GM12878 (cell line): Measurements from ENCODE around the gene ARMH1. TPM values are rescaled to one million over a fixed set of nuclear protein-coding genes. Genes with fewer than 3 reads are reported as not detected.

ENCODE experiments used
- ATAC-seq: fragments of 200-7000 bp; cut with Tn5 transposase; 3 replicates; pipeline ENCODE4 v1.9.1; 2020; ENCODE audit warnings: mild to moderate bottlenecking, moderate library complexity
- BruUV-seq: library from RNA; stranded (reverse); fragments of 400-500 nt; replicated peaks from 2 replicates; lab custom pipeline; 2021; lab: Mats Ljungman, UMichigan
- CTCF ChIA-PET: fragments of 300-600 bp; sonication (Branson Sonifier 250); formaldehyde crosslinking; extraction: SDS; loops from one replicate; lab custom pipeline; 2021; ENCODE audit warnings: inconsistent platforms; lab: Yijun Ruan, JAX
- POLR2A ChIA-PET: fragments of 350-600 bp; formaldehyde crosslinking; extraction: SDS; loops from one replicate; lab custom pipeline; 2021; ENCODE audit warnings: inconsistent platforms; lab: Charles Lee
- RAD21 ChIA-PET: fragments of 300-600 bp; sonication (Branson Sonifier 250); formaldehyde crosslinking; loops from one replicate; lab custom pipeline; 2023; ENCODE audit warnings: antibody characterized with exemption; ENCODE audit not compliant: unreplicated experiment; lab: Charles Lee
- SMC1A ChIA-PET: fragments of 300-600 bp; sonication (Branson Sonifier 250); formaldehyde crosslinking; loops from one replicate; lab custom pipeline; 2023; ENCODE audit not compliant: unreplicated experiment, uncharacterized antibody; lab: Charles Lee
- DNase-seq: peaks from one replicate; pipeline ENCODE4 v3.0.0-alpha.2; 2011; ENCODE audit warnings: low read depth, low spot score
- FAIRE-seq: peaks from 3 replicates; lab custom pipeline; 2011; peaks lifted over from hg19 to GRCh38; lab: Jason Lieb, UNC
- H2AFZ ChIP-seq: 2 replicates; pipeline ENCODE4 v1.6.0; 2011; ENCODE audit warnings: low read depth, low read length, control low read depth; ENCODE audit not compliant: control insufficient read depth
- H3K27ac ChIP-seq: 2 replicates; pipeline ENCODE4 v1.5.1; 2011; ENCODE audit warnings: control low read depth; ENCODE audit not compliant: control insufficient read depth, insufficient read depth
- H3K27me3 ChIP-seq, 2 experiments: replicated peaks in 1 of 2; 2 replicates each; pipeline versions ENCODE4 v1.6.0 to v1.6.1; 2011; ENCODE audit warnings: low read length in 1 of 2; ENCODE audit not compliant: control insufficient read depth in 2 of 2, insufficient read depth in 2 of 2
- H3K36me3 ChIP-seq, 2 experiments: 2 replicates each; pipeline ENCODE4 v1.5.1; 2011; ENCODE audit warnings: low read length in 1 of 2; ENCODE audit not compliant: control insufficient read depth in 2 of 2, insufficient read depth in 2 of 2
- H3K4me1 ChIP-seq: 2 replicates; pipeline ENCODE4 v1.6.1; 2011; ENCODE audit warnings: mild to moderate bottlenecking, low read length, moderate library complexity, mixed read lengths; ENCODE audit not compliant: control insufficient read depth, insufficient read depth
- H3K4me2 ChIP-seq: 2 replicates; pipeline ENCODE4 v1.6.0; 2011; ENCODE audit warnings: control low read depth; ENCODE audit not compliant: control insufficient read depth, insufficient read depth
- H3K4me3 ChIP-seq: fragments of 200-600 bp; sonication (generic); 2 replicates; pipeline ENCODE4 v1.5.1; 2016
- H3K79me2 ChIP-seq: 2 replicates; pipeline ENCODE4 v1.6.0; 2011; ENCODE audit warnings: low read length; ENCODE audit not compliant: control insufficient read depth, insufficient read depth
- H3K9ac ChIP-seq: 2 replicates; pipeline ENCODE4 v1.8.0; 2011; ENCODE audit warnings: low read length, control low read depth, mixed read lengths; ENCODE audit not compliant: control insufficient read depth, insufficient read depth
- H3K9me3 ChIP-seq: replicated peaks from 3 replicates; pipeline ENCODE4 v1.5.1; 2011; ENCODE audit warnings: mild to moderate bottlenecking, low read length; ENCODE audit not compliant: control insufficient read depth, insufficient read depth
- H4K20me1 ChIP-seq: 2 replicates; pipeline ENCODE4 v1.6.0; 2011; ENCODE audit not compliant: control insufficient read depth, insufficient read depth
- CEBPZ ChIP-seq: fragments of 150-350 bp; IDR thresholded peaks from 2 replicates; pipeline ENCODE4 v1.6.1; 2016; ENCODE audit warnings: low read depth, low read length
- CHD1 ChIP-seq: IDR thresholded peaks from 2 replicates; pipeline ENCODE4 v1.6.1; 2012; ENCODE audit warnings: low read depth, low read length, improper control_type of control experiment
- NFYA ChIP-seq: IDR thresholded peaks from 2 replicates; pipeline ENCODE4 v1.6.1; 2011; ENCODE audit warnings: low read depth, mild to moderate bottlenecking, low read length, improper control_type of control experiment, borderline replicate concordance
- TBL1XR1 ChIP-seq: IDR thresholded peaks from 2 replicates; pipeline ENCODE4 v1.6.1; 2012; ENCODE audit warnings: low read depth, low read length, improper control_type of control experiment
- WGBS: methylation state at CpG from one replicate; pipeline ENCODE4 v1.1.6; 2016; ENCODE audit warnings: low lambda C conversion rate; ENCODE audit not compliant: insufficient replicate concordance, insufficient coverage; ENCODE audit errors: missing lambda C conversion rate; 5-methylcytosine and 5-hydroxymethylcytosine counted together
- in situ Hi-C: fragments of 300-500 bp; cut with MboI; formaldehyde crosslinking; loops from 9 replicates; pipeline ENCODE4 v1.14.3; 2018; ENCODE audit warnings: mixed read lengths
- intact Hi-C: fragments of 100-400 bp; cut with micrococcal nuclease; formaldehyde crosslinking; loops from one replicate; pipeline ENCODE4 v1.14.2; 2022; ENCODE audit not compliant: unreplicated experiment
- polyA plus RNA-seq, 11 experiments: library from polyadenylated mRNA; depleted of rRNA in 4 of 11; unstranded in 6 of 11; stranded (reverse) in 5 of 11; fragments of >200 nt; fragmentation: Nextera tagmentation in 4 of 11; fragmentation: Illumina TruSeq in 1 of 11; extraction: Ambion mirVana in 4 of 11; extraction: Trizol in 1 of 11; gene quantifications; 1 replicate in 1 of 11; 2 replicates in 10 of 11; pipeline versions ENCODE4 v1.2.1 to v1.2.3, GENCODE V29; 2011 to 2016; ENCODE audit warnings: inconsistent platforms in 2 of 11, missing spikeins in 2 of 11, low read depth in 1 of 11
- total RNA-seq, 4 experiments: library from RNA; depleted of rRNA in 3 of 4; stranded (reverse); fragments of >200 nt in 3 of 4; fragmentation: Illumina TruSeq in 1 of 4; extraction: Trizol in 1 of 4; gene quantifications; 2 replicates each; pipeline versions ENCODE4 v1.2.1 to v1.2.3, GENCODE V29; 2013 to 2021

Gene ARMH1
- total and polyA plus RNA-seq, 10 of the 15 experiments (the other 5 are each of a cell fraction or from before 2014, with no cell fraction given): 0.93 to 43.9 (median 8.2) TPM

- 100% methylated on average over 9 of the region's 9 CpGs for WGBS
- TF ChIP-seq CEBPZ (no peak), TBL1XR1 (no peak), CHD1 (no peak), NFYA (no peak)
- TF ChIP-seq, all 136 proteins: peak for 0
- no peaks in the 10 kb centered on the region for H3K27me3 ChIP-seq
- H3K4me1 ChIP-seq: no peaks in the 10 kb centered on the region
- no peak overlapping the region for H3K9ac ChIP-seq
- ChIA-PET CTCF (interaction anchor here (4.4 kb wide), 1 partner anchor 9 kb away, joined by 37 read pairs; no protein-coding TSS in a partner anchor), RAD21 (no interaction called here), POLR2A (no interaction called here), SMC1A (no interaction called here)
- in situ Hi-C loops (no loop called here), intact Hi-C loops (no loop called here)
- peaks cover 25 to 37% of the 10 kb centered on the region in 2 experiments for H3K36me3 ChIP-seq
- ATAC-seq (no peak), FAIRE-seq (no peak), DNase-seq (no peak)
- H2AFZ ChIP-seq: no peak overlapping the region
- no TSS peak for BruUV-seq
- H3K4me3 ChIP-seq: no peak overlapping the region
- no peak overlapping the region for H3K4me2 ChIP-seq
- H4K20me1 ChIP-seq: no peaks in the 10 kb centered on the region; the same call in 1 of the 2 replicates
- no peaks in the 10 kb centered on the region for H3K79me2 ChIP-seq
- no peaks in the 10 kb centered on the region for H3K9me3 ChIP-seq
- H3K27ac ChIP-seq: no peak overlapping the region
These were observed 30.7 kb upstream of the ARMH1 start for GRCh38 chr1:44643721-44644334.
